ENCODE measurements around the gene SLC24A4.

Gene SLC24A4

DNA sequence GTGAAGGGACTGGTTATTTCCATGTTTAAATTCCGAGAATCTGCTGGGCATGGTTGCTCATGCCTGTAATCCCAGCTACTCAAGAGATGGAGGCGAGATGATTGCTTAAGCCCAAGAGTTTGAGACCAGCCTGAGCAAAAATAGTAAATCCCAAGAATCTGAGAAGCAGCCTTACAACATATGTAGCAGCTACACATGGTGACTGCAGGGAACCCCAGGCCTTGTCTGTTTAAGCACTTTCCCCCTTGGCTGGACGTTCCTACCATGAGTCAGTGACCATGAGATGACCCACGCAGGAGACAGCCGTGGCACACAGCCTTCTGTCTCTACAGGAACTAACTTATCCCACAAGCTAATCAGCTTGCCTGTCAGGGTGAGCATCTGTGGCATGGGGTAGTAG lies 5.5 kb upstream of the SLC24A4 start:
- DNase-seq, result no peak

DNA sequence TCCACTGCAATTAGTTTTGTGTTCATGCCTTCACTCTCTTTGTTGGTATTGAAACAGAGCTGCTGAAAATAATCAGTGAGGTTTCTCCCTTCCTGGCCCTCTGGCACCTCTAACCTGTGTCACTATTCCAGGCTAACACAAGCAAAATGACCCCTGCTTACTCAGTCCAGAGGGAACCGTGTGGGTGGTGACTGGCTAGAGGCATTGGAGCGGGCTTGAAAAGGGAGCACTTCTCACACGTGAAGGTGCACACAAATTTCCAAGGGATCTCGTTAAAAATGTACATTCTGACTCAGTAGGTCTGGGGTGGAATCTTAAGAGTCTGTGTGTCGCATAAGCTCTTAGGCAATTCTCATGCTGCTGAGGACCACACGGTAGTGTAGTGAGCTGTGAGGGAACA lies 1.3 kb upstream of the SLC24A4 start:
- no peak for DNase-seq

DNA sequence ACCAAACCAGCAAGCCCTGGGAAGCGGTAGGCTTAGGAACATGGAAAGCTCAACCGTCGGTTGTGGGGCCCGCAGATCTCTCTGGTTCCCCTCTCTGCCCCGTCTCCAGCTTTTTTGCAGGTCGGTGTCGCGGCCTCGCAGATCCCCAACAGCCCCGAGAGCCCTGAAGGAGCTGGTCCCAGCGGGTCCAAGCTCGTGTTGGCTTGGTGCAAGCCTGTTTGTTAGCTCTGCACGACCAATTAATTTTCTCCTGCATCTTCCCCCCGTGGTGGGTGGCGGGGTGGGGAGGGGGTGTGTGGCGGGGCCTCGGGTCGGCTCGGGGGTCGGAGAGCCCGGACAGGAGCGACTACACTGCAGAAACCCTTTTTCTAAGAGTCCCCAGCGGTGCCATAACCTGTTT lies 449 bp upstream of the SLC24A4 start:
- no peak for DNase-seq

GRCh38 chr14:92323916-92324818 lies 1.2 kb downstream of the SLC24A4 start:
- DNase-seq, result no peak

GRCh38 chr14:92325835-92326234 lies 2.9 kb downstream of the SLC24A4 start:
- DNase-seq, result no peak

- no peak for DNase-seq
These were observed 5.8 kb downstream of the SLC24A4 start for GRCh38 chr14:92328664-92329255.

DNA sequence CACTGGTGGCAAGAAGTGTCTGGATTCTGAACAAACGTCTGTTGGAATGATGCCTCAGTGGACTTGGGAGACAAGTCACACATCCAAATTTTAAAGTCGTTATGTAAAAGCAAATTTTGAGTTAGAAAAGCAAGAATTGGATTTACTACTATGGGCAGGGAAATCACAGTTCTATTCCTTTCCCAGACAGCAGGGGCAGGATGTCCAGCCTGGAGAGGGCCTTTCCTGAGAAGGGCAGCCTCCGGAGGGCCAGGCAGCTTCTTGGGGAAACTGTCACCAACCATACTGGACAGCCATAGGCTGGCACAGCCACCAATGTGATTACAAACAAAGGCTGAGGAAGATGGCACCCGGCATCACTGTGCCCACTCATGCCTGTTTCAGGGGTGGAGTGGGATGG lies 11.1 kb downstream of the SLC24A4 start:
- no peak for DNase-seq

DNA sequence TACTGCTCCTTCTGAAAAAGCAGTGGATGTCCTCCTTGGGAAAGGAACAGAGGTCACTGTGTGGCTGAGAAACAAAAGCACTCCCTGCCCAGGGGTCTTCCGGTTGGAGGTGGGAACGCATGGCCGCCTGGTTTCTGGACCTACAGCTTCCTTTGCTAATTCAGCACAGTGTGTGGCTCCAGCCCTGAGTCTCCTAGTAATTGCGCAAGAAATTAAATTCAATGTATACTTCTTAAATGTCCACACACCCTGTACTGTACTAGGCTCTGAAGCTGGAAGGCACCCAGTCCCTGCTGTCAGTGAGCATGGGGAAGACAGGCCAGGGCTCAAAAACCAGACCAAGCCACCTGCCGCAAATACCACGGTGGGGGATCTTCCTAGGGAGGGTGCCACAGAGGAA lies 13.4 kb downstream of the SLC24A4 start:
- DNase-seq, result no peak

DNA sequence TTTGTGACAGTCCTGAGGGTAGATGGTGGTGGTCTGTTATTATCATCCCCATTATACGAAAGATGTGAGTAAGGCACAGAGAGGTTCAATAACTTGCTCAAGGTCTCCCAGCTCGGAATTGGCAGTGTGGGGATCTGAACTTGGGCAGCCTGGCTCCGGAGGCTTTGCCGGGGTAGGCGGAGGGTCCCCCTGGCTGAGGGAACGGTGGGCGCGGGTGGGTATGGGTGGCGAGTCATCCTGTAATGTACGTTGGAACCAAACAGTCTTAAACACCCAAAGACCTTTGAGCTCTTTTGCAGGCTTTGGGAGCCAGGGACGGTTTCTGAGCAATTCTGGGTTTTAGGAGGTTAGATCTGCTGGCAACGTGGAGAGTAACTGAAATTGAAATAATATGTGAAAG lies 16.5 kb downstream of the SLC24A4 start:
- no peak for DNase-seq

DNA sequence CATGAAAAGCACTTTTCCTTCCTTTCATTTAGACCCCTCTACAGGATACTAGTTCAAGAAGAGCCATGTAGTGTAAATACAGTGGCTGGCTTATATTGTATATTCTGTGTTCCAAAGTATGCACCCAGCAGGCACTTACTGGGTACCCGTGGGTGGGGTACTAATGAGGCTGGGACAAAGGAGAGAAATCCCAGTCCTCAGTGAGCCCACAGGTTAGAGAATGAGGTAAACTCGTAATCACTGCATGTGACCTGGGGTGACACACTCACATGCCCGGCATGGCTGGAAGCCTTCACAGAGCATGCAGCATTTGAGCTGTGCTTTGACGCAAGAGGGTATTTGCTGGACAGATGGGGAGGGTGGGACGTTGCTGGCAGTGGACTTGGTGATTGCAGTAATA lies 17.1 kb downstream of the SLC24A4 start:
- no peak for DNase-seq

- no peak for DNase-seq
These were observed 18.0 kb downstream of the SLC24A4 start for GRCh38 chr14:92340931-92341330.

GRCh38 chr14:92341791-92342190 lies 18.8 kb downstream of the SLC24A4 start:
- DNase-seq, result no peak

DNA sequence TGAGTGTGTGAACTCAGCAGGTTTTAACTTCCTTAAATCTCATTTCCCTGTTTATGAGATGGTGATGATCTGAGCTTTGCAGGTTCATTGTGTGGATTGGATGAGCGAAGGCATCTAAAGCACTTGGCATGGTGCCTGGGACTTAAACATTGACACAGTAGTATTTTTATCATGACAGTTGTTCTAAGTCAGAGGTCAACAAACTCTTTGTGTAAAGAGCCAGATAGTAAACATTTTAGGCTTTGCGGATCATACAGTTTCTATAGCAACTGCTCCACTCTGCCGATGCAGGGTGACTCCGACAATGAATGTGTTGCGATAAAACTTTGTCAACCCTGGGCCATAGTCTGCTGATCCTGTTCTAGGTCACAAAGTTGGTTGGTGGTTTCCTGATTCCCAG lies 25.2 kb downstream of the SLC24A4 start:
- no peak for DNase-seq

- no peak for DNase-seq
These were observed 28.8 kb downstream of the SLC24A4 start for GRCh38 chr14:92351750-92352149.

DNA sequence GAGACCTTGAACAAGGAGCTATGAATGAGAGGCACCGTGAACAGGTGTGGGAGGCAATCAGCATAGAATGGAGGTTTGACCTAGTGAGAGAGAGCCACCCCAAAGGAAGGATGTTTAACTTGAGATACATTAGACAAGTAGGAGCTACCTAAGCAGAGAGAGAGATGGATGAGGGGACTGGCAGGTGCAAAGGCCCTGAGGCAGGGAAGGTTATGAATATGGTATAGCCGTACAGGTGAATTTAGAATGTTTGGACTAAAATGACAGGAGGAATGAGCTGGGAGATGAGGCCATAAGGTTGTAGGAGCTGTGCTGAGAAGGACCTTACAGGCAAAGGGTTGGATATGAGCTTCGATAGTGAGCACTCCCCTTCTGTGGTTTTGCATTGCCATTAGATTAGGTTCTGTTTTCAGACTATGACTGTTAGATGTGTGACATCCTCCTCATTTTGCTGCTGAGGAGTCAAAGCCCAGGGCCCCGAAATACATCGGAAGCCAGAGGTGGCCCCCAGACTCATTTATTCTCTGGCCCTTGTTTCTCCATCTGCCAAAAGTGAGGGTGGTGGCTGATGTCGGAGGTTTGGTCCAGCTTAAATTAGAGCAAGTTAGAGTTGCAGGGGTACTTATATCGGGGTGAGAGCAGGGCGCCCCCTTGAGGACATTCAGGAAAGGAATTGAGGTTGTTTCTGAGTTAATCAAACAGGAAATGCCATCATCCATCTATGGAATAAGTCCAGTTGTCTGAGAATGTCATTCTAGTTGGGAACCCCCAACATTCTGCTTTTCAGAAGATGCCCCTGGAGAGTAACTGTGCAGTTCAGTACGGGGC lies 29.4 kb downstream of the SLC24A4 start:
- DNase-seq, result no peak

- no peak for DNase-seq
These were observed 30.5 kb downstream of the SLC24A4 start for GRCh38 chr14:92353447-92353846.

DNA sequence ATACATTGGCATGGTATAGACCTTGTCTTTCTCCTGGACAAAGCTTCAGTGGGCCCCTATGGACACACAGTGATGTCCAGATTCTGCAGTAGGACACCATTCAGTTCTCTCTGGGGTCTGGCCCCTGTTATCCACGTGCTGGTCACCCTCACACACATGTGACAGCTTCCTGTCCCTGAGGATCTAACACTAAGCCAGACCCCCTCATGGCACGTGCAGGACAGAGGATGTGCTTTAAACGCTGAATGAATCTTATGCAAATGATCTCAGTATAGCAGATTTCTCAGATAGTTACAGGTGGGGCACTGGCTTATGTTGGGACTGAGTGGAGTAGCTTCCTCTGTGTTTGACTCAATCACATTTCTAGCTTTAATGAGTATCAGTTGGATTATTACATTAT lies 33.7 kb downstream of the SLC24A4 start:
- no peak for DNase-seq

DNA sequence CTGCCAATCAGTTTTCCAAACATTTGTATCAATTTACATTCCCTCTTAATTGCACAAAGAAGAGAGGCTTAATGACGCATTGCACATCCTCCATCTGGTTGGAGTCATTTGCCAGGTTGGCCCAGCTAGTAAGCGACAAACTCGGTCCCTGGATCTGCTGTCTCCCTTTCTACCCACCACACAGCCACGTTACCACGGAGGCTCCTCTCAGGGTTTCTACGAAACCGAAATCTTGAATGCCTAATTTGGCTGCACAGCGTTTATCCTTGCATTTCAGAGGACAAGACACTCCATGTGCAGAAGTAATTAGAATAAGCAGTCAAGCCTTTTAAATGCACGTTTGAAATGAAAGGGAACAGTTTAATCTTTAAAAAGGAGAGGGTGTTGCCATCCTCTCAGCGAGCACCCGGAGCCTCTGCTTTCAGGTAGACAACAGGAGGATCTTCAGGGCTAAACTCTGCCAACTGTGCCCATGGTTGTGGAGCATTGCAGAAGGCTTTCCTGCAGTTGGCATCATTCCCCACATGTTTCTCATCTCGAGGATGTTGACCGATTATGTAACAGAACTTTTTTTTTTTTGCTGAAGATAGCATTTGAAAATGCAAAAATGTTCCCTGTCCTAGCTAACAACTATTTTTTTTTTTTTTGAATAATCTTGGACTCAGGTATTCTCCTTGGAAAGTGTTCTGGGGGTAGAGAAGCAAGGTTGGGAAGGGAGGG lies 37.8 kb downstream of the SLC24A4 start:
- no peak for DNase-seq

DNA sequence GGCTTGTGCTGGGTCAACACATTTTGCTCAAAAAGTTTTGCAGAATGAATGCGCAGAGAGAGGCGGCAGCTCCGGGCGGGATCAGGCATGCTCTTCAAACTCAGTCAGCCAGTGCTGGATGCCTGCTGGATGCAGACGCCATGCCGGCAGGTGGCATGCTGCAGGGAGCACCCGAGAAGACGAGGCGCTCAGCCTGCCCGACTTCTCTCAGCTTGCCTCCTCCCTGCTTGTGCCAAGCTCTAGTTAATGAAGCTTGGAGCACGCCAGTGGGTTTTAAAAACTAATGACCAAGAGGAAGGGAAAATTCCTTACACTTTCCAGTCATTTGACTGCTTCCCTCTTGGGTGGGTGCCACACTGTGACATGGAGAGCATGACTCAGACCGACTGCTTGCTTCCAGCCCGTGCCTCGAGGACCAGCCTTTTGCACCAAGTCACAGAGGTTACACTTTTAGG lies 39.8 kb downstream of the SLC24A4 start:
- DNase-seq, result no peak

DNA sequence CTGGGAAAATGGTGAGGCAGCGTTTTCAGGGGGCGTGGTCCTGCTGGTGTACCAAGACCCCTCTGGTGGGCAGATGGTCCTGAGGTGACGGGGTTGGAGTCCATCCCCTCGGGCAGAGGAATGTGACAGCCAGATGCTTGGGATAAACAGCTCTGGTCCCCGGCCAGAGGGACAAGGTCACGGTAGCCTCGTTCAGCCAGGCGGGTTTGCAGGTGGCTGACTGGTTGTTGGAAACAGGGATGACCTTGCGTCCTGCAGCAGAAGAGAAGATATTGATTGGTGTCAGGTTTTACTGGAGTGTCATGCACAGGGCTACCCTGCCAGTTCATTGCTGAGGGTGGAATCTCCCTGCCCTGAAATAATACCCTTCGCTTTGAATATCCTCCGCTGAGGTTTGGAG lies 43.3 kb downstream of the SLC24A4 start:
- no peak for DNase-seq

- DNase-seq, result no peak
These were observed 45.0 kb downstream of the SLC24A4 start for GRCh38 chr14:92368001-92368400.

DNA sequence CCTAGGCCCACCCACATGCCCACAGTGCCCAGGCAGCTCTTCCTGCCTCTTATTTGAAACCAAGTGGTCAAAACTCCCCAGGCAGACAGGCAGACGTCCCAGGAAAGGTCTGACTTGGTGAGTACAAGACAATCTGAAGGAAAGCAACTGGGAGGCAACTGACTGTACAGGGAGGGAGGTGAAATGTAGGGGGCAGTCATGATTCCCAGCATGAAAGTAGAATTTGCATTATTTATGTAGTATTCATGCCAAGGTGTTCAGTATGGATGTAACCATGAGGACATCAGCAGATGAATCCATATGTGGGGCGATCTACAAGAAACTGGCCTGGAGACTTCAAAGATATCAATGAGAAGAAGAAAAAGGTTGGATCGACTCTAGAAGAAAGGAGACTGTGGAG lies 46.1 kb downstream of the SLC24A4 start:
- DNase-seq, result no peak

DNA sequence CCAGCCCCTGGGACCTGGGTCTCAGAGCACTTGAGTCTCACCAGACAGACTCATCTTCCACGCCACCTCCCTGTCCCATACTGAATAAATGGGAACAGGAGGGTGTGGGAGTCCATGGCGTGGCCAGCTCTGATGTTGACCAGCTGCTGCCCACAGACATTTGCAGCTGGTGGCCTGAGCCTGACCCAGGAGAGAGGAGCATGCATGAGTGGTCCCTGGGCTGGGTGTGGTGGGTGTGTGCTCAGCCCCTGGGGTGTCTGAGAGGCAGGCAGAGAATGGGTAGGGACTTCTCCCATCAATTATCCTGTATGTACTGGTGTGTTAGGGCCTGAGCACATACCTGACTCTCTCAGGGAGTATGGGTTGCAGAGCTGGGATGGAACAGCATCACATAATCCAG lies 49.3 kb downstream of the SLC24A4 start:
- DNase-seq, result no peak
